Endometrial microvascular endothelial cells (primary cell): Measurements from ENCODE around the gene EMID1. TPM values are rescaled to one million over a fixed set of nuclear protein-coding genes. Genes with fewer than 3 reads are reported as not detected.

ENCODE experiments used
- in situ Hi-C: cut with HindIII; loops from 2 replicates; pipeline ENCODE4 v1.10.0; 2017; ENCODE audit warnings: low sequenced_read_pairs, low pct_unique_long_range_greater_than_20kb; ENCODE audit errors: inconsistent ontology term
- total RNA-seq: library from RNA; depleted of rRNA; stranded (reverse); fragments of >200 nt; gene quantifications from one replicate; pipeline ENCODE4 v1.2.3, GENCODE V29; 2015; ENCODE audit errors: inconsistent ontology term

EMID1 gene
- total RNA-seq, 1 donor from 2014 or later = not detected

DNA sequence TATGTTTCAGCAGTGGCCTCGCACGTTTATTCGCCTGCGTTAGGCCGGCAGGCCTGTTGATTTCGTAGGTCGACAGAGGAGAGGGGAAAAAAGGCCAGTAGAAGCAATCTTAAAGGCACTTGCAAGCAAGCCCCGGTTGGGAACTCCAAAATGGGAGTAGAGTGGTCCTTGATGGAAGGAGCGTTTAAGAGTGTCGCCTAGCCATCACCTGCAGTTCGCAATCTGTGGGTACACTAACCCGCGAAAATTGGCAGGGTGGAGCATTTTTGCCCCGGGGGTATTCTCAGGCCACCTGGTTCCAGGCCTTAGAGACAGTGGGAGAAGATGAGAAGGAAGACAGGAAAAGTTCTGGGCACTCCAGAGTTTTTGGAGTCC lies 63.5 kb downstream of the EMID1 start:
- in situ Hi-C loops = no loop called here

DNA sequence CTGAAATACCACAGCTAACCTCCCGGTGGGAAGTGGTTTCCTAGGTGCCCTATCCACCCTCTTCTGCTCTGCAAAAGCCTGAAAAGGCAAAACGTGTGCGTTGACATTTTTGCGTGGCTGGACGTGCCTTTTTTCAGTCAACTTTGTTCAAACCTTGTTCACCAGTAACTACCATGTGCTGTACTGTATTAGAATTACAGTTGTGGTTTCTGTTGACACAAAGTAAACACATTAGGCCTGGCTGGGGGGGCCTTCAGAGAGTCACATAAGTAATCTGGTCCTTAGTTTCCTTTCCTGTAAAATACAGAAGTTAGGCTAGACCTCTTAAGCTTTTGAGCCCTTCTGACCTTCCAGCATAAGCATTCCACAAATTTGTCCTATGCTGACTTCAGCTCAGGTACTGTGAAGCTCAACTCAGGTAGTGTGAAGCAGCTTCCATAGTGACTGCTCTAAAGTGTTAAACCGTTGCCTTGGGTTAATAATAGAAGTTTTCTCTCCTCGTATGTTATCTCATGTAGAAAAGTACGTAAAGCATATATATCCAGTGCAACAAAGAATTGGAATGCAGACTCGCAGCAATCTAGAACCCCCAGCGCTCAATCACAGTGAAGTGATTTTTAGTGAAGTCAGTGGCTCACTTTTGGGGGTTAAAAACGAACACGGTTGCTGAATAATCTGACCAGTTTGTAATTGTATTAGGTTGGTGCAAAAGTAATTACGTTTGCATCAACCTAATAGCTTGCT lies 64.2 kb downstream of the EMID1 start:
- in situ Hi-C loops = no loop called here

DNA sequence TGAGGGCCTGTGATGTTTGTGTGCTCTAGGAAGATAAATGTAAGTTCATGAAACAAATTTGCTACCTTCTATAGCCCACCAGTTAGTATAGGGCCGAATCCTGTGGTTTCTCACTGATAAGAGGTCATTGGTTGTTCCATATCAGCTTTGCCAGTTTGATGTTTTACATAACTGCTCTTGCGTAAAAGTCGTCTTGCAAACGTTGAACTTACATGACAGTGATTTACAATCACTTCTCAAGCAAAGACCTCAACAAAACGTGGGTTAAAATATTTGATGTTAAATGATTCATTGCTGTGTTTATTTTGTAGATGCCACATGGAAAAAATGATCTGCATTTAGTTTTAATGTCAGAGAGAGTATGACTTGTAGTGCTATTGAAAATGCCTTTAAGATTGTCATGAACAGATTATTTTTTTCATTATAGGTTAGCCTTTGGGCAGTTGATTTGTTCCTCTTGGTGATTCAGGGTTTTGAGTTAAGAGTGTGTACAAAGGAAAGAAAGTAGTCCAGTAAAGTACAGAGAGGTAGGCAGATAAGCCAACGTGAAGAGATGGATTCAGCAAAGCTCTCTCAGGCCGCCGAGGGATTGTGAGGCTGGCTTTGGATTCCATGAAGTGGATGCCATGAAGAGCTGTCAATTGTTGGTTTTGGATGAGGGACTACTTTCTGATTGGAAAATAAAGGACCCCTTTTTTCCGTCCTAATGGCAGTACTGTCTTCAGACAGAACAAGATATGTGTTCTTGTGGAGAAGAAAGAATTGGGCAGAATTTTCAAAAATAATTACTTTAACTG lies 65.0 kb downstream of the EMID1 start:
- in situ Hi-C loops = no loop called here

DNA sequence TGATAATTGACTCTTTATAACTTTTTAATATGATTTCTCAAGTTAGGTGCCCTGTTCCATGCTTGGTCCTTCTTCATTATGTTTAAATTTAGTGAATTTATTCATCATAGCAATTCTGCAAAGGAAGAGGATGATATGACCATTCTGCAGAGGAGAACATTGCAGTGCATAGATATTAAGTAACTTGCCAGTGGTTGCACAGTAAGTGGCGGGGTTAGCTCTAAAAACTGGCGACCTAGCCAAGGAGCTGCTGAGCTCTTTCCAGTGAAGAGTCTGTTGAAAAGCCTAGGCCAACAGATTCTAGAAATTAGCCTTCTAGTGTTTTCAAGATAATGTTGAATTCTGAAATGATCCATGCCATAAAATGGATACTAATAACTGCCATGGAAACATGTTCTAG lies 66.9 kb downstream of the EMID1 start:
- in situ Hi-C loops = no loop called here

DNA sequence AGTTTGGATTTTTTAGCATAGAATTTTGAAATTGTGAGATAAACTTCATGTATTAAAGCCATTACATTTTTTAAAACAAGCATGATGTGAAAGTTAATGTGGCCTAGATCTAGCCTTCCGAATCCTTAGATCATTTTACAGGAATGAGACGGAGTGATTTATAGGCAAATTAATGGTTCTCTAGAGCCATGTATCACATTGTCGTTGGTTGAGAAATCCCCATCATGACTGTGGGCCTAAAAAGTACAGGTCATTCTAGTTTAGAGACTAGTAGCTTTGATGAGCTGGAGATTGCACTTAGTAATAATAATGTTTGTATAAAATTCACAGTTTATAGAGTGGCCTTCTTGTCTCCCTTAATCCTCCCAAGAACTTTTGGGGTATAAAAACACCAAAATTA lies 69.5 kb downstream of the EMID1 start:
- in situ Hi-C loops = no loop called here

DNA sequence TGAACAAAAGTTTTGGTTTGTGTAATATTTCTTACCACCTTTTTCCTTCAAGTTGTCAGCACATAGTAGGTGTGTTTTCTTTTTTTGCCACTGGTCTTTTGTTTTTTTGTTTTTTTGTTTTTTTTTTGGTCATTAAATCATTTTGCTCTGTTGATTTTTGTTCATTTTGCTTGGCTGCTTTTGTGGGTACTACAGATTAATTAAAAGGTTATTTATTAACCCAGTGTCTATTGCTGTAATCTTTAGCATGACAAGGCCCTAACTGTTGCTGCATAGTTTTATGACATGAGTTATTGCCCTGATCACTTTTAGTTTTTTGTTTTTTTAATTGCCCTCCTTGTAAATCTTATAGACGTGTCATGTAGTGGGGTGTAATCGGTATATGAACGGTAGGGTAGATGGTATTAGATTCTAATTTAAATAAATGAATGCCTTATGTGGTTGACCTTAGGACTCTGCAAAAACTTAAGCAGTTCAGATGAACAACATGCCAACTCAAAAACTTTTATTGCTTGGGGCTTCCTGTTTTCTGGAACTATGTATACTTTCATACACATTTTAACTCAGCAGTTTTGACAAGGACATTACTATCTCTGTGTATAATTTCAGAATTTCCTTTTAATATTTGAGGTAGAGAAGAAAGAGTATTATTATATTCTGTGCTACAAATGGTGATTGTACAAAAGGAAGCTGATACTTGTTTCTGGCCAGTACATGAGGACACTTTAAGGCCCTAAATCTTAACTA lies 70.3 kb downstream of the EMID1 start:
- in situ Hi-C loops = no loop called here

DNA sequence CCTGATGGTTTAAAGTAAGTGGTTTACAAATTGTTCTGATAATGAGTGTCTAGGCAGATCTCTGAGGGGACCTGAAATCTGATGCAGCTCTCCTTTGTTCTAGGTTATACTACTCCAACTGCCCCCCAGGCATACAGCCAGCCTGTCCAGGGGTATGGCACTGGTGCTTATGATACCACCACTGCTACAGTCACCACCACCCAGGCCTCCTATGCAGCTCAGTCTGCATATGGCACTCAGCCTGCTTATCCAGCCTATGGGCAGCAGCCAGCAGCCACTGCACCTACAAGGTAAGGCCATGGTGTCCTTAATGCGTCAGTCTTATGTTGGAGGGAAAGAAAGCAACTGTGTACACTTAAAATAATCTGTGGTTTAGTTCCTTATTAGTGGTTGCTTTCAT lies 72.2 kb downstream of the EMID1 start:
- in situ Hi-C loops = no loop called here

DNA sequence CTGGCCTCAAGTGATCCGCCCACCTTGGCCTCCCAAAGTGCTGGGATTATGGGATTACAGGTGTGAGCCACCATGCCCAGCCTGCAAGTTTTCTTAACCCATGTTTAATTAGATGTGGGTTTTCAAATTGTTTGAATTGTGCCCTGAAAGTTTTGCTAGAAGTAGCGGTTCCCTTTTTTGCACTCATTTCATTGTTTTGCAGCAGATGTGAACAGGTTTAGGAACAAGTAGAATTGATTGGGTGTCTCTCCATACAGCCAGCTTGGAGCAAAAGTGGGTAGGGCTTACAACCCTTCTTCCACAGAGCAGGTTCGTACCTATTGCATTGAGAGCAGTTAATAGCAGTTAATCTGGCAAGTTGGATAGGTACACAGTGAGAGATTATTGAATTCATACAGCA lies 78.5 kb downstream of the EMID1 start:
- in situ Hi-C loops = no loop called here

DNA sequence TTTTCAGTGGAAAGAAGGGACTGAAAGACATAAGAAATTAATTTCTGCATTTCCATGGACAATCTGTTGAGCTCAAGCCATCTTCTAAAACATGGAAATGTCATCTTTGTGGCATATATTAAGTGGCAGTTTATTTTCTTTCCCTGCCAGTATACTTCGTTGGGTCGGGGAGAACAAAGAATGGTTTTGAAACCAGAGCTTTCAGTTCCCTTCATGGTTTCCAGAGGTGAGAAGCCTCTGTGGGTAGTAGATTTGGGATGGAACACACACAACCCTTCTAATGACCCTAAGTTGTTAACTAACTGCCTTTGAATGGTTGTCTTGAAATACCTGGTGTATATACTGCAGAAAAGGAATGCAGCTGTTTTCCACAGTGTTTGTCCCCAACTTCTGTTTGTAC lies 83.1 kb downstream of the EMID1 start:
- in situ Hi-C loops = no loop called here

DNA sequence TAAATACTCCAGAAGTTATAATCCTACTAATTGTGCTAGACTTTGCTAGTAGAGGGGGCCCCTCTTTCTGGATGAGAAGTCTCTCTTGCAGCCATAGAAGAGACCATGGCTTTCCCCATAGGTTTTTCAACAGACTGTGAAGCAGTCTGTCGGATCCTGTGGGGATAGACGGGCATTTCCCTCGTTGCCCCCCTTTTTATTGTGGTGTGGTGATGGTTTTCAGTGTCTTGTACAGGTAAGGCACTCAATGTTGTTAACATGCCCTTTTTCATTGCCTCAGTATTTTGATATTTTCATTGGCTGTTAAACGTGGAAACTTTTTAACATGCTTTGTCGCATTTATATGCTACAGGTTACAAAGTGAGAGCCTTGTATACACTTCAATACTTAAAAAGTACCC lies 84.4 kb downstream of the EMID1 start:
- in situ Hi-C loops = no loop called here

DNA sequence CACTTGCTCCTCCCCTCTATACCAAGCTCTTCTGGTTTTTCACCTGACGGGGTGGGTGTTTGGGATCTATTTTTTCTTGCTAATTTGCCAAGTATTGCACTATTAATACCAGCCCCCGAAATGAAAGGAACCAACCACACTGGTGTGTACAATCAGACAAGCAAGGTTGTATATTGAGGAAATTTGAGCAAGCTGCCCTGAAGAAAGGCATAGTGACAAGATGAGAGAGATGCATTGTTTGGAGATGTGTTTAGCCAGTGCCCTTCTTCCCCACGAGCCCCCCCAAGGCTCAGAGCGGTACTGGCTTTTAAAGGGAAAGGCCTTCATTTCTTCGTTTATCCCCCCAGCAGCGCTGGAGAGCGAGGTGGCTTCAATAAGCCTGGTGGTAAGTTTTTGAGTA lies 85.5 kb downstream of the EMID1 start:
- in situ Hi-C loops = no loop called here

DNA sequence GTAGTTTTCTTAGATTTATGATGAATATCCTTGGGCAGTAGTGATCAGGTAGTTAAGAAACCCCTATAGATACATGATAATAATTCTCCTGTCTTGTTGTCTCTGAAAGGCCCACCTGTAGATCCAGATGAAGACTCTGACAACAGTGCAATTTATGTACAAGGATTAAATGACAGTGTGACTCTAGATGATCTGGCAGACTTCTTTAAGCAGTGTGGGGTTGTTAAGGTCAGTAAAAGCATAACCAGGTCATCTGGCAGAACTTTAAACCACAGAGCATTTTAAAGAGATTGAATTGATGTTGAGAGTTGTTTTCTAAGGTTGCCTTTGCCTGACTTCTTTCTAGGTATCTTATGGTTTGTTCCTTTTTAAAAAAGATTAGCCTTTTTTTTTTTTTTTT lies 86.7 kb downstream of the EMID1 start:
- in situ Hi-C loops = no loop called here

DNA sequence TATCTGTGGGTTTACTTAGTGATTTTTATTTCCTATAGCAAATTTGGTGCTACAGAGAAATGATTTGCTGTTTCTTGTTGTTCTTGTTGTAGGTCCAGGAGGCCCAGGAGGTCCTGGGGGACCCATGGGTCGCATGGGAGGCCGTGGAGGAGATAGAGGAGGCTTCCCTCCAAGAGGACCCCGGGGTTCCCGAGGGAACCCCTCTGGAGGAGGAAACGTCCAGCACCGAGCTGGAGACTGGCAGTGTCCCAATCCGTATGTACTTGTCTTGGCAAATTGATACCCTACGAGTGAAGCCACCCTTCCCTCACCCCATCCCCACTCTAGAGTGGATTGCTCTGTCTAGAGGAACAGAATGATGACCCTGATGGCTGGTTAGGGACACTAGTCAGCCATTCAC lies 92.9 kb downstream of the EMID1 start:
- in situ Hi-C loops = no loop called here

DNA sequence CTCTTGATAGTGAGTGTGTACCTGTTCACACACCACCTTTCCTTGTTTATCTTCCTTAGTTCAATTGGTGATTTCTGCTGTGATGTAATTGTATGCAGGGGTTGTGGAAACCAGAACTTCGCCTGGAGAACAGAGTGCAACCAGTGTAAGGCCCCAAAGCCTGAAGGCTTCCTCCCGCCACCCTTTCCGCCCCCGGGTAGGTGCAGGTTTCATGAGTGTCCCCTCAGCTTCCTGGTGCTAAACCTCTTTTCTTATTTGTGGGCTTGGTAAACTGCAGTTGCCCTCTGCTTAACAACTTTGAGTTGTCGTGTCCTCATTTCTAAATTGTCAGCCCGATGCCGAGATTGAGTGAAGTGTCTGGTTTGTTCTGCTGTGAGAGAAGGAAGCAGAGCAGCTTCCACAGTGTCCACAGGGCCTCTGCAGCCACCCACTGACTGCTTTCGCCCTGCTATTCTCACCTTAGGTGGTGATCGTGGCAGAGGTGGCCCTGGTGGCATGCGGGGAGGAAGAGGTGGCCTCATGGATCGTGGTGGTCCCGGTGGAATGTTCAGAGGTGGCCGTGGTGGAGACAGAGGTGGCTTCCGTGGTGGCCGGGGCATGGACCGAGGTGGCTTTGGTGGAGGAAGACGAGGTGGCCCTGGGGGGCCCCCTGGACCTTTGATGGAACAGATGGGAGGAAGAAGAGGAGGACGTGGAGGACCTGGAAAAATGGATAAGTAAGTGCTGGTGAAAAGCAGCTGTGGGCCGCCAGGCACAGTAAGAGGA lies 93.6 kb downstream of the EMID1 start:
- in situ Hi-C loops = no loop called here

DNA sequence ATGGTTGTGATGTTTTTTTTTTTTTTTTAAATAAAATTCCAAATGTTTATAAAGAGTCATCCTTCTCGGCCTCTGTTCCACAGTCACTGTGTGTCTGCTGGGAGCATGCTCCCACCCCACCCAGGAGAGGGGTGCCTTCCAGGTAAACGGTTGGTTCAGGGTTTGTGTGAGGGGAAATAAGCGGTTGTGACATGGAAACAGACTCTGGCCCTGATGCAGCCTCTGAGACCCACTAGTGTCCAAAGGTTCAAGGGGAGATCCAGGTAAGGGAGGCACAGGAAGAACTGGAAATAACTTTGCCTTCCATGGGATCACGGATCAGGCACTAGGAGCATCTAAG lies 94.7 kb downstream of the EMID1 start:
- in situ Hi-C loops = no loop called here

DNA sequence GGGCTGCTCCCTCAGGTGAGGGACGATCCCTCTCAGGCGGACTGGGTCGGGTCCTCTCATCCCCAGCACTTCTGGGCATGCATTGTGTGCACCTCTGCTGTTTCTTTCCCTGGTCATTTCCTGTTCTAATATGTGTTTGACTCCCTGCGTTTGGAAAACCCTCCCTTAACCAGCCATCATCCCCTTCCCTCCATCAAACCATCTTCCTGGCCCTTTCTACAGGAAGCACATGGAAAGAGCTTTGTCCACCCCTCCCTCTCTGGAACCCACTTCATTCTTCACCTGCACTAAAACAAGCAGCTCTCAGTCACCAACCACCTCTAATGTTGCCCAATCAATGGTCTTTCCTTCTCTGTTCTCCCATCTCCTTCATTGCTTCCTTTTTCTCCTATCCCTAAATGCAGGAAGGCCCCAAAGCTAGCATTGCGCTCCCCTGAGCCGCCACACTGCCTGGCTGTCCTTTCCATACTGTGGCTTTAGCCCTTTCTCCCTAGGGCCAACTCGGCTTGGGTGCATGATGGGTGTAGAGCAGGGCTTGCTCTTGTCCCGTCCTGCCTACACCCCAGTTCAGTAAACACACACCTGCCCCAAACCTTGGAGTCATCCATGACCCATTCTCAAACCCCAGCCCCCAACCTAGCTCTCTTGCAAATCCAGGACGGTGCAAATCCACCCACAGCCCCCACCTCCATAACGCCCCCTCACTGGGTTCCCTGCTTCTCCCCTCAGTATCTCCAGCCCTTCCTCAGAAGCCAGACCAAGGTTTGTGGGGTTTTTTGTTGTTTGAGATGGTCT lies 95.3 kb downstream of the EMID1 start:
- in situ Hi-C loops = no loop called here

DNA sequence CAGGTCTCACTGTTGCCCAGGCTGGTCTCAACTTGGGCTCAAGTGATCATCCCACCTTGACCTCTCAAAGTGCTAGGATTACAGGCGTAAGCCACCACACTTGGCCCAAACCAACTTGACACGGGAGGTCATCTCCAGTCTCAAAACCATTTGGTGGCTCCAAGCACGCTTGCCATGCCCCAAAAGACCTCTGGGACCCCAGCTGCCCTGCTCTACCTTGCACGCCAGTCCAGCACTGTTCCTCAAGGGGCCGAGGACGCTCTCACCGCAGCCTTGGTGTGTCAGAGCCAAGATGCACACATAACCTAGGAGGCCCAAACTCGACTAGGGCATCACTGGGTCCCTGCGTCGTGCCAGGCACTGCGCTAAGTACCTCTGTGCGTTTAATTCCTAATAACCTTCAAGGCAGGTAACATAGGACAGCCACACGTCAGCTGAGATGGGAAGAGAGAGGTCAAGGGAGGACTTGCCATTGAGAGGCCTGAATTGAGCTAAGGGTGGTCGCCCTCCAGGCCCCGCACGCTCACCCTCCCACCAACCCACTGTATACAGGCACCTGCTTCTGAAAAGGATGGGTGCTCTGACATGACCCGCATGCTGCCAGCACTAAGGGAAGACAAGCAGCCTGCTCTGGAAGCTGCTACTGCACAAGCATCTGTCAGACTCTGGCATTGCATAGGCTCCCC lies 96.2 kb downstream of the EMID1 start:
- in situ Hi-C loops = no loop called here

DNA sequence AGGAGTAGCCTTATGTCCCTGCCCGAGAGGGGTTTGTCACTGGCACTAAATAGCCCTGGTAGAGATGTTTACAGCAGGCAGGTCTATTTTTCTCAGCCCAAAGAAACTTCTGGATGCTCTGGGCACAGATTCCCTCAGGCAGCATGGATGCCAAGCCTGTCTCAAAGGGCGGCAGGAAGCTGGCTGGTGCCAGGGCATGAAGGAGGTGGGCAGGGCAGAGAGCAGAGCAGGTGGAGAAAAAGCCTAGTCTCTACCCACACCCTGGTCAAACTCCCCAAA lies 96.6 kb downstream of the EMID1 start:
- in situ Hi-C loops = no loop called here
